ENCODE data around the gene SNX20.

GRCh38 chr16:50622029-50622428 is 59.1 kb downstream of the SNX20 start:
- TF ChIP-seq CTCF (IDR thresholded peaks at IDR 0.05) (no peak), POLR2A (IDR thresholded peaks at IDR 0.05) (no peak)
